Neural cell (in vitro differentiated cells): Measurements from ENCODE around the gene INS. TPM values are rescaled to one million over a fixed set of nuclear protein-coding genes. Genes with fewer than 3 reads are reported as not detected.

Source experiments
- H2AFZ ChIP-seq: fragments of 200-600, 300-800 bp; sonication (generic), shearing (Covaris generic); 2 replicates; pipeline ENCODE4 v1.6.0; 2014; ENCODE audit warnings: low read depth, mild to moderate bottlenecking, antibody characterized with exemption, low read length, moderate library complexity
- H3F3A ChIP-seq: fragments of 200-600 bp; shearing (Covaris generic); 2 replicates; pipeline ENCODE4 v1.6.1; 2016; ENCODE audit warnings: mild to moderate bottlenecking, moderate library complexity, mixed read lengths, antibody characterized with exemption, low read length; ENCODE audit not compliant: insufficient read depth, poor library complexity, severe bottlenecking
- H3K27ac ChIP-seq: fragments of 200-600, 300-800 bp; sonication (generic), shearing (Covaris generic); 2 replicates; pipeline ENCODE4 v1.5.1; 2014; ENCODE audit warnings: mild to moderate bottlenecking, low read length, moderate library complexity
- H3K27me3 ChIP-seq: fragments of 300-800, 200-600 bp; sonication (generic), shearing (Covaris generic); 2 replicates; pipeline ENCODE4 v1.6.0; 2014; ENCODE audit warnings: mild to moderate bottlenecking, low read depth, low read length, moderate library complexity; ENCODE audit not compliant: insufficient read depth
- H3K36me3 ChIP-seq: fragments of 300-800, 200-600 bp; sonication (generic), shearing (Covaris generic); 2 replicates; pipeline ENCODE4 v1.5.1; 2014; ENCODE audit warnings: mild to moderate bottlenecking, antibody characterized with exemption, low read length, moderate library complexity; ENCODE audit not compliant: insufficient read depth
- H3K4me2 ChIP-seq: fragments of 300-800, 200-600 bp; sonication (generic), shearing (Covaris generic); 2 replicates; pipeline ENCODE4 v1.6.0; 2014; ENCODE audit warnings: mild to moderate bottlenecking, low read length
- H3K4me3 ChIP-seq: fragments of 300-800, 200-600 bp; sonication (generic), shearing (Covaris generic); 2 replicates; pipeline ENCODE4 v1.5.1; 2014; ENCODE audit warnings: mild to moderate bottlenecking, low read length, moderate library complexity
- H3K79me2 ChIP-seq: fragments of 200-600 bp; shearing (Covaris generic); replicated peaks from 2 replicates; pipeline ENCODE4 v1.6.0; 2014; ENCODE audit warnings: mild to moderate bottlenecking, low read length, moderate library complexity; ENCODE audit not compliant: insufficient read depth
- H3K9ac ChIP-seq: fragments of 300-800, 200-600 bp; sonication (generic), shearing (Covaris generic); 2 replicates; pipeline ENCODE4 v1.6.1; 2016; ENCODE audit warnings: mild to moderate bottlenecking, low read length, mixed read lengths
- H3K9me2 ChIP-seq: fragments of 200-600 bp; shearing (Covaris generic); 2 replicates; pipeline ENCODE4 v1.6.1; 2016; ENCODE audit warnings: mild to moderate bottlenecking, low read length, mixed read lengths; ENCODE audit not compliant: insufficient read depth
- H3K9me3 ChIP-seq: fragments of 200-600, 300-800 bp; sonication (generic), shearing (Covaris generic); 2 replicates; pipeline ENCODE4 v1.6.1; 2016; ENCODE audit warnings: mild to moderate bottlenecking, mixed run types, low read length, moderate library complexity, mixed read lengths
- H4K20me1 ChIP-seq: fragments of 200-600 bp; shearing (Covaris generic); 2 replicates; pipeline ENCODE4 v1.6.1; 2016; ENCODE audit warnings: mild to moderate bottlenecking, mixed run types; ENCODE audit not compliant: insufficient read depth
- CTCF ChIP-seq: fragments of 450-650 bp; IDR thresholded peaks from 2 replicates; pipeline ENCODE4 v1.5.1; 2014; ENCODE audit warnings: antibody characterized with exemption, mild to moderate bottlenecking, moderate library complexity; ENCODE audit not compliant: poor library complexity, severe bottlenecking
- EP300 ChIP-seq: fragments of 450-650 bp; conservative IDR thresholded peaks from 2 replicates; pipeline ENCODE4 v1.6.1; 2014; ENCODE audit warnings: antibody characterized with exemption, mild to moderate bottlenecking, moderate library complexity; ENCODE audit not compliant: poor library complexity, severe bottlenecking
- EZH2 ChIP-seq: fragments of 200-600, 300-800 bp; shearing (Covaris generic), sonication (generic); IDR thresholded peaks from 2 replicates; pipeline ENCODE4 v1.6.1; 2014; ENCODE audit warnings: antibody characterized with exemption, low read length, borderline replicate concordance, mild to moderate bottlenecking; ENCODE audit not compliant: insufficient read depth, poor library complexity, severe bottlenecking
- MXI1 ChIP-seq: fragments of 450-650 bp; conservative IDR thresholded peaks from 2 replicates; pipeline ENCODE4 v1.6.1; 2014; ENCODE audit warnings: antibody characterized with exemption, mild to moderate bottlenecking; ENCODE audit not compliant: poor library complexity, severe bottlenecking
- POLR2AphosphoS5 ChIP-seq: IDR thresholded peaks from 2 replicates; pipeline ENCODE4 v1.6.1; 2012
- RAD21 ChIP-seq: fragments of 450-650 bp; conservative IDR thresholded peaks from 2 replicates; pipeline ENCODE4 v1.6.1; 2014; ENCODE audit warnings: antibody characterized with exemption, mild to moderate bottlenecking, moderate library complexity
- SMC3 ChIP-seq: fragments of 450-650 bp; conservative IDR thresholded peaks from 2 replicates; pipeline ENCODE4 v1.6.1; 2014; ENCODE audit warnings: antibody characterized with exemption, mild to moderate bottlenecking, moderate library complexity; ENCODE audit not compliant: poor library complexity
- TAF1 ChIP-seq: IDR thresholded peaks from 2 replicates; pipeline ENCODE4 v1.6.1; 2012; ENCODE audit warnings: low read depth
- polyA plus RNA-seq: library from polyadenylated mRNA; depleted of rRNA; stranded (reverse); fragments of >200 nt; gene quantifications from 2 replicates; pipeline ENCODE4 v1.2.3, GENCODE V29; 2014
- TF ChIP-seq, protein P1 (sequence below): IDR thresholded peaks from 2 replicates; pipeline ENCODE4 v1.6.1; 2012; ENCODE audit warnings: borderline replicate concordance

Gene INS
- polyA plus RNA-seq, 1 donor from 2014 or later, result not detected

DNA sequence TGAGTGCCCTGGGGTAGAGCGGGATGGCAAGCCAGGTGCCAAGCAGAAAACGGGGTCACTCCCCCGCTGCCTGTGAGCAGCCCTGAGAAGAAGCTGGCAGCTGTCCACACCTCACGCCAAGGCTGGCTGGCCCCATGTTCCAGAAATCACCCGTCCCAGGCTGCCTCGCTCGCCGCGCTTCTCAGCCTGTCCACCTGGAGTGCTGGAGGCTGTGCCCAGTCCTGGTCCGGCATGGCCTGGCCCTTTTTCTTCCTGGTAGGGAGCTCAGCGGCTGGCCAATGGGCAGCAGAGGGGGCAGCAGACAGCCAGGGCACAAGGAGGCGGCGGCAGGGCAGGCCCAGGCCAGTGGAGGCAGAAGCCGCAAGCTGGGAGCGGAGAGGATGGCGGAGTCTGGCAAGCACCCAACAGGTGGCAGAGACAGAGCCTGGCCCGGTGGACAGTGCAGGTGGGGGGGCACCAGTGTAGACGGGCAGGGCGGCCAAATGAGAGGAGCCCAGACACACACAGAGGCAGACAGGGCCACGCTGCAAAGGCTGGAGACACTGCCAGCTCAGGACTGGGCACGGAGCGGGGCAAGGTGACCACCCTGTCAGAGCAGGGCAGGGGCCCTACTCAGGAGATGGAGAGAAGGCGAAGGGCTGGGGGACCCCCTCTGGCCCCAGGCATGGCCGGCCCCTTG is 47.8 kb upstream of the INS start:
- no peaks in the 10 kb centered on the region for H3F3A ChIP-seq
- H3K4me3 ChIP-seq, result no peak overlapping the region
- no peak overlapping the region for H3K27ac ChIP-seq
- no peaks in the 10 kb centered on the region for H4K20me1 ChIP-seq
- H3K9me2 ChIP-seq, result no peaks in the 10 kb centered on the region
- H3K36me3 ChIP-seq, result no peaks in the 10 kb centered on the region
- H3K27me3 ChIP-seq, result no peaks in the 10 kb centered on the region
- no peak overlapping the region for H3K4me2 ChIP-seq
- TF ChIP-seq POLR2AphosphoS5 (no peak), RAD21 (no peak), SMC3 (no peak)
- TF ChIP-seq, protein P1, sequence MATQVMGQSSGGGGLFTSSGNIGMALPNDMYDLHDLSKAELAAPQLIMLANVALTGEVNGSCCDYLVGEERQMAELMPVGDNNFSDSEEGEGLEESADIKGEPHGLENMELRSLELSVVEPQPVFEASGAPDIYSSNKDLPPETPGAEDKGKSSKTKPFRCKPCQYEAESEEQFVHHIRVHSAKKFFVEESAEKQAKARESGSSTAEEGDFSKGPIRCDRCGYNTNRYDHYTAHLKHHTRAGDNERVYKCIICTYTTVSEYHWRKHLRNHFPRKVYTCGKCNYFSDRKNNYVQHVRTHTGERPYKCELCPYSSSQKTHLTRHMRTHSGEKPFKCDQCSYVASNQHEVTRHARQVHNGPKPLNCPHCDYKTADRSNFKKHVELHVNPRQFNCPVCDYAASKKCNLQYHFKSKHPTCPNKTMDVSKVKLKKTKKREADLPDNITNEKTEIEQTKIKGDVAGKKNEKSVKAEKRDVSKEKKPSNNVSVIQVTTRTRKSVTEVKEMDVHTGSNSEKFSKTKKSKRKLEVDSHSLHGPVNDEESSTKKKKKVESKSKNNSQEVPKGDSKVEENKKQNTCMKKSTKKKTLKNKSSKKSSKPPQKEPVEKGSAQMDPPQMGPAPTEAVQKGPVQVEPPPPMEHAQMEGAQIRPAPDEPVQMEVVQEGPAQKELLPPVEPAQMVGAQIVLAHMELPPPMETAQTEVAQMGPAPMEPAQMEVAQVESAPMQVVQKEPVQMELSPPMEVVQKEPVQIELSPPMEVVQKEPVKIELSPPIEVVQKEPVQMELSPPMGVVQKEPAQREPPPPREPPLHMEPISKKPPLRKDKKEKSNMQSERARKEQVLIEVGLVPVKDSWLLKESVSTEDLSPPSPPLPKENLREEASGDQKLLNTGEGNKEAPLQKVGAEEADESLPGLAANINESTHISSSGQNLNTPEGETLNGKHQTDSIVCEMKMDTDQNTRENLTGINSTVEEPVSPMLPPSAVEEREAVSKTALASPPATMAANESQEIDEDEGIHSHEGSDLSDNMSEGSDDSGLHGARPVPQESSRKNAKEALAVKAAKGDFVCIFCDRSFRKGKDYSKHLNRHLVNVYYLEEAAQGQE, result no peak
- H3K9ac ChIP-seq, result no peak overlapping the region
- no peak overlapping the region for H2AFZ ChIP-seq
- H3K9me3 ChIP-seq, result no peaks in the 10 kb centered on the region
- H3K79me2 ChIP-seq, result no peaks in the 10 kb centered on the region

- H3K27ac ChIP-seq, result no peak overlapping the region
- no peak overlapping the region for H3K4me3 ChIP-seq
- TF ChIP-seq EZH2 (no peak), EP300 (no peak), SMC3 (no peak), TAF1 (no peak), MXI1 (no peak), POLR2AphosphoS5 (no peak), RAD21 (no peak), CTCF (no peak)
- TF ChIP-seq, protein P1, result no peak
- H3K27me3 ChIP-seq, result no peaks in the 10 kb centered on the region
- no peaks in the 10 kb centered on the region for H3K9me2 ChIP-seq
- H3F3A ChIP-seq, result no peaks in the 10 kb centered on the region
- no peaks in the 10 kb centered on the region for H3K9me3 ChIP-seq
- no peak overlapping the region for H3K4me2 ChIP-seq
- H2AFZ ChIP-seq, result no peak overlapping the region
- H3K36me3 ChIP-seq, result no peaks in the 10 kb centered on the region
- no peaks in the 10 kb centered on the region for H3K79me2 ChIP-seq
- no peaks in the 10 kb centered on the region for H4K20me1 ChIP-seq
- no peak overlapping the region for H3K9ac ChIP-seq
Measured at GRCh38 chr11:2207773-2208621, 47.0 kb upstream of the INS start.
